GM20000 (cell line): Measurements from ENCODE around the gene SLCO4A1.

Experiments
- DNase-seq: peaks from one replicate; pipeline ENCODE4 v3.0.0; 2012; ENCODE audit warnings: low spot score
- TF ChIP-seq, protein P1 (sequence below): IDR thresholded peaks from 2 replicates; pipeline ENCODE4 v1.5.1; 2012; ENCODE audit warnings: mild to moderate bottlenecking, control low read depth; ENCODE audit errors: extremely low read depth, missing control alignments

The SLCO4A1 gene

DNA sequence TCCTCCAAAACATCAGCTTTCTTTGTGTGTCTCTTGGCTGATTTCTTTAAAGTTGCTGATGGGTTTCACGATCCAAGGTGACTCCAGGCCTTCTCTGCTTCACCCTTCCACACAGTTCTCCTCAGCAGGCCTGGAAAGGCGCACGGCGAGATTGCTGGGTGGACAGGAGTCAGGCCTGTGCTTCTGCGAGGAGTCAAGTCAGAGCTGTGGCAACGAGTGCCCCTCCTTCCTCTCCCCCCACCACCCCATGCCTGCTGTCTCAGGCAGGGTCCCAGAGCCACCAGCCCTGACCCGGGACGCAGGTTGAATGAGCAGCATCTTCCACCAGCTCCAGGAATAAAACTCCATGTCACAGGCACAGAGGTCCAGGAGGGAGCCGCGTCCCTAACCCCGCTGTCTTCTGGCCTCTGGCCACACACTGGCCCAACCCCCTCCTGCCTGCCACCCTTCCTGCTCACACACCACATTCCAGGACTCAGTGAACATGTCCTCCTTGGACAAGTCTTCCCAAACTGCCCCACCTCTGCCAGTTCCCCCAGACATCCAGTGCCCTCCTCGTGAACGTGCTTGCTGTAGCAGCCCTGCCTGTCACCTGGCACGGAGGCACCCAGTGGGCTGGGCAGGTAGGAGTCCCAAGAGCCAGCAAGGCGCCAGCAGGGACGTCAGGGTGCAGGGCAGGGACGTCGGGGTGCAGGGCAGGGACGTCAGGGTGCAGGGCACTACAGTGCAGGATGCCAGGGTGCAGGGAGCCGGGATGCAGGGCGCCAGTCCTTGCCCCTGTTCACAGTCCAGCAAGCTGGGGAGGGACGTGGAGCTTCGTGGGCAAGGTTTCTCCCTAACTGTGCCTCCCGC lies 59.1 kb downstream of the SLCO4A1 start:
- TF ChIP-seq, protein P1, sequence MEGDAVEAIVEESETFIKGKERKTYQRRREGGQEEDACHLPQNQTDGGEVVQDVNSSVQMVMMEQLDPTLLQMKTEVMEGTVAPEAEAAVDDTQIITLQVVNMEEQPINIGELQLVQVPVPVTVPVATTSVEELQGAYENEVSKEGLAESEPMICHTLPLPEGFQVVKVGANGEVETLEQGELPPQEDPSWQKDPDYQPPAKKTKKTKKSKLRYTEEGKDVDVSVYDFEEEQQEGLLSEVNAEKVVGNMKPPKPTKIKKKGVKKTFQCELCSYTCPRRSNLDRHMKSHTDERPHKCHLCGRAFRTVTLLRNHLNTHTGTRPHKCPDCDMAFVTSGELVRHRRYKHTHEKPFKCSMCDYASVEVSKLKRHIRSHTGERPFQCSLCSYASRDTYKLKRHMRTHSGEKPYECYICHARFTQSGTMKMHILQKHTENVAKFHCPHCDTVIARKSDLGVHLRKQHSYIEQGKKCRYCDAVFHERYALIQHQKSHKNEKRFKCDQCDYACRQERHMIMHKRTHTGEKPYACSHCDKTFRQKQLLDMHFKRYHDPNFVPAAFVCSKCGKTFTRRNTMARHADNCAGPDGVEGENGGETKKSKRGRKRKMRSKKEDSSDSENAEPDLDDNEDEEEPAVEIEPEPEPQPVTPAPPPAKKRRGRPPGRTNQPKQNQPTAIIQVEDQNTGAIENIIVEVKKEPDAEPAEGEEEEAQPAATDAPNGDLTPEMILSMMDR: no peak
- DNase-seq: no peak

DNA sequence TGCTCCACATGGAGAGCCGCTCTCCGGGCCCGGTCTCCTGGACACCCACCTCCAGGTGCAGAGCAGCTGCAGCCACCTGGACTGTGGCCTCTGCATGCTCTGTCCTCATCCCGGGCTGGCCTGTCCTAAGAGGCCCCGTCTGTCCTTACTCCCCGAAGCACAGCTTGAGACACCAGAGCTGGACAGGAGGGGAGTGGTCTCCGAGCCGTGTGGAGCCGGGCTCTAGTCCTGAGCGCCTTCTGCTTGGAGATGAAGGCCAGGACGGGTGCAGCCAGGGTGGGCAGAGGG lies 59.7 kb downstream of the SLCO4A1 start:
- TF ChIP-seq, protein P1: no peak
- no peak for DNase-seq

DNA sequence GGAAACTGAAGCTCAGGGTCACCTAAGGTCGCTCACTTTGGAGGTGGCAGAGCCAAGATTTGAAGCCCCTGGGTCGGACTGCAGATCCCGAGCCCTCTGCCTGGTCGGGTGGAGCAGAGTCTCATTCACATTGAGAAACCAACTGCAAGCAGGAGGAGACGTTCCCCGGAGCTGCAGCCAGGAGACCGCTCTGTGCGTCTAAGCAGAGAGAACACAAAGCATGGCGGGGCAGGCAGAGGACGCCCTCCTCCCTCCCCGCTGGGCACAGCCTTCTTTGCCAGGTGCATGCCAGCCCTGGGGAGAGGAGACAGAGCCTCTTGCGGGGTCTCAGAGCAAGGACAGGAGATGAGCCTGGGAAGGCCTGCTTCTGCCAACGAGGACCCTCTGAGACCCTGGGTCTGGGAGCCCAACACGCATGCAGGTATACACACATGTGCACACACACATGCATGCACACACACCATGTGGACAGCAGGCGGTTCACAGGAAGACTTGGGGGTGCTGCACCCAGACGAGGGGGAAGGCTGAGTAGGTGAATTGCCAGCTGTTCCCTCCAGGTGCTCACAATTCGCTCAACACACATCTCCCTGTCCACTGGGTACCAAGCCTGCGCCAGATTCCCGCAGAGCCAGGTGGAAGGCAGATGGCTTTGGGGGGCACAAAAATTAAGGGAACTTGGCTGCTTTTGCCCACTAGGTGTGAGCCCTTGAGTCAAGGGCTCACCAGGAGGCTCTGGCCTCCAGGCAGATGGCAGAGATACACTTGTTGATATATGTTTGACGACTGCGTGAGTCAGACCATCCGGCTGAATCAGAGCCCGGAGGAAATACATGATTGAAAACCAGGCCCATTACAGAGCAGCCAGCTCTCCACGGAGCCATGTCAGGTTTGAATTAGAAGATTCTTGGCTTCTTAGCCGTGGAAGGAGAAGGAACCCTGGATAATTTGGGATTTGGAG lies 60.9 kb downstream of the SLCO4A1 start:
- no peak for DNase-seq
- TF ChIP-seq, protein P1: no peak

DNA sequence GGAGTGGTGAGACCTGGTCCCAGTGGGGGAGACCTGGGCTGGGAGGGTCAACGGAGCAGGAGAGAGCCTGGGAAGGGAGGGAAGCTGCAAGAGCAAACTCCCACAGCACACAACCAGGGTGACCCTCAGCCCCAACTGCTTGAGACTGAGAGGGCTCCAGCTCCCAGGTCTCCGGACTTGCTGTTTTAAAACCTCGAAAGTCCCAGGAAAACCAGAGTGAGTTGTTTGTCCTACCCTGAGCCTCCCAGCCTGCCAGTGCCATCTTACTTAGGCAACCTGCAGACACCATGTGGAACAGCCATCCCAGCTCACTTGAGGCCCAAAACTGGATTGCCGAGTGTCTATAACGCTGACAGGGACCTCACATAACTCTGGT lies 61.5 kb downstream of the SLCO4A1 start:
- TF ChIP-seq, protein P1: no peak
- DNase-seq: no peak

DNA sequence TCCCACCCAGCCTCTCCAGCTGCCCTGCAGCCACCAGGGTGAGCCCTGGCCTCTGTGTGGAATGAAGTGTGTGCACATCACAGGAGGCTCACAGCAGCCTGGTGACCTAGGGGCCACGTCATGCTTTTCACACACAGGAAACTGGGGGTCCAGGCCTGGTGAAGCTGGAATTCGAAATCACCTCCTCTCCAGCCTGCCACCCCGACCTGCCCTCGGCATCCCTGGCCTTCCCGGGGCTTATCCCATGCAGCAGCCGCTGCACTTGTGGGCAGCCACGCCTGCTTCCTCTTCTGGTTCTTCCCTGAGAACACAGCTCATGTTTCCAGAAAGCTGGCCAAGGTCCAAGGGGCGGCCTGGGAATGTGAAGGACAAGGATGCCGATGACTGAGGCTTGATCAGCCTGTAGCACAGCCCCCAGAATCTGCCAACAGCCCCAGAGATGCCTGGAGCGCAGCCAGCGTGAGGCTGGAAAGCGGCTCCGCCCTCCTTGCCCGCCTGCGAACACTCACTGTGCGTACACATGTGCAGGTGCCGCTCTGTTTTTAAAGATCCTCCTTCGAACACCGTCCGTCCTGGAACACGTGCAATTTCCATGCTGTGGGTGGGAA lies 62.1 kb downstream of the SLCO4A1 start:
- TF ChIP-seq, protein P1: no peak
- no peak for DNase-seq

DNA sequence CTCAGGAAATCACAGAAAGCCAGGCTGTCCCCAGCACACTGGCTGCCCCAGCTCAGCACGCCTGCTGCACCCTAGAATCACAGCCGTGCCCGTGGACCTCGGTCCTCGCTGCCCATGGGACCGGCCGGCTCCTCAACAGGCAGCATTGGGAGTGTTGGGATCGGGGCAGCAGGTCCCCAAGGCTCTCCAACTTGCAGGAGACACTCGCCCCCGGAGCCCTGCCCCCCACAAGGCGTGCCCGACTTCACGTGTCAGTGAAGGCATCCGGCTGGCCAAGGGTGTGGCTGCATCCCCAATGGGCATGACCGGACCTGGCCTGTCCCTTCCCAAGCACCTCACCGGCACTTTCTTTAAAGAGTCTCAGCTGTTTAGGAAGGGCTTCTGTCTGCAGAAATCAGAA lies 63.3 kb downstream of the SLCO4A1 start:
- TF ChIP-seq, protein P1: no peak
- no peak for DNase-seq

DNA sequence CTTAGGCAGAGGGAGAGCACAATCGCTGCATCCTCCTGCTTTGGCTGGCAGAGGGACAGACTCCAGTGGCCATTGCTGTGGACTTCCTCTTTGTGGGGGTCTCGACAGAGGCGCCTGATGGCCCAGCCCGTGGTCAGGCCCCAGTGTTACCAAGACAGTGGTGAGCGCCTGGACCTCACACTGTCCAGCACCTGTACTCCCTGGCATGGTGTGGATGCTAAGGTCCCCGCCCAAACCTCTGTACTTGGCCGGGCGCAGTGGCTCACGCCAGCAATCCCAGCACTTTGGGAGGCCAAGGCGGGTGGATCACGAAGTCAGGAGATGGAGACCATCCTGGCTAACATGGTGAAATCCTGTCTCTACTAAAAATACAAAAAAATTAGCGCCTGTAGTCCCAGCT lies 64.0 kb downstream of the SLCO4A1 start:
- TF ChIP-seq, protein P1: no peak

More for the DNA sequence above, 64.0 kb downstream of the SLCO4A1 start:
- DNase-seq: no peak
